HG02938 (cell line): Measurements from ENCODE around the gene CDC37.

Experiments used
- ATAC-seq: cut with Tn5 transposase; IDR thresholded peaks from one replicate; pipeline ENCODE4 v1.9.1; 2021; ENCODE audit warnings: mild to moderate bottlenecking, moderate library complexity; ENCODE audit not compliant: unreplicated experiment

CDC37 gene

GRCh38 chr19:10403137-10404021 lies at the start of gene CDC37:
Gene CDC37 (minus strand): TSS chr19:10403542. CDS start chr19:10403479, 63 bp downstream.
- peak; percentile 85 for ATAC-seq

- no peak for ATAC-seq
Observed at GRCh38 chr19:10450853-10451609, 47.7 kb upstream of the CDC37 start.

- ATAC-seq, result no peak
Observed at GRCh38 chr19:10450191-10450852, 47.0 kb upstream of the CDC37 start.

- no peak for ATAC-seq
Observed at GRCh38 chr19:10449037-10449436, 45.7 kb upstream of the CDC37 start.

GRCh38 chr19:10442698-10443097 lies 39.4 kb upstream of the CDC37 start:
- ATAC-seq, result no peak

GRCh38 chr19:10439588-10439987 lies 36.2 kb upstream of the CDC37 start:
- no peak for ATAC-seq

- ATAC-seq, result no peak
Observed at GRCh38 chr19:10433131-10433536, 29.8 kb upstream of the CDC37 start.

GRCh38 chr19:10432736-10433130 lies 29.4 kb upstream of the CDC37 start:
- no peak for ATAC-seq

GRCh38 chr19:10431943-10432735 lies 28.8 kb upstream of the CDC37 start:
- ATAC-seq, result no peak

- no peak for ATAC-seq
Observed at GRCh38 chr19:10431254-10431942, 28.1 kb upstream of the CDC37 start.

GRCh38 chr19:10430505-10431253 lies 27.3 kb upstream of the CDC37 start:
- no peak for ATAC-seq

GRCh38 chr19:10428996-10429381 lies 25.6 kb upstream of the CDC37 start:
- ATAC-seq, result no peak

- no peak for ATAC-seq
Observed at GRCh38 chr19:10427169-10427568, 23.8 kb upstream of the CDC37 start.

GRCh38 chr19:10424011-10424637 lies 20.8 kb upstream of the CDC37 start:
- ATAC-seq, result no peak

GRCh38 chr19:10422846-10423245 lies 19.5 kb upstream of the CDC37 start:
- ATAC-seq, result no peak

- ATAC-seq, result no peak
Observed at GRCh38 chr19:10422046-10422461, 18.7 kb upstream of the CDC37 start.

- ATAC-seq, result no peak
Observed at GRCh38 chr19:10421240-10422045, 18.1 kb upstream of the CDC37 start.
